IMR-90 (cell line): ENCODE measurements around the gene USH2A. TPM values are rescaled to one million over a fixed set of nuclear protein-coding genes. Genes with fewer than 3 reads are reported as not detected.

ENCODE experiments used
- ATAC-seq: fragments of 200-7000 bp; cut with Tn5 transposase; 2 replicates; pipeline ENCODE4 v1.9.1; 2020; ENCODE audit warnings: low read depth, mild to moderate bottlenecking, moderate library complexity
- BruUV-seq: library from RNA; stranded (reverse); fragments of 400-500 nt; replicated peaks from 2 replicates; lab custom pipeline; 2021; lab: Mats Ljungman, UMichigan
- CTCF ChIA-PET: fragments of 300-600 bp; formaldehyde crosslinking; extraction: SDS; loops from one replicate; lab custom pipeline; 2021; ENCODE audit warnings: antibody characterized with exemption; lab: Yijun Ruan, JAX
- POLR2A ChIA-PET: fragments of 300-600 bp; sonication (Branson Sonifier 250); formaldehyde crosslinking; loops from one replicate; lab custom pipeline; 2022; ENCODE audit warnings: antibody characterized with exemption; ENCODE audit not compliant: unreplicated experiment; lab: Charles Lee
- DNase-seq: peaks from one replicate; pipeline ENCODE4 v3.0.0; 2013
- H2AFZ ChIP-seq: replicated peaks from 2 replicates; pipeline ENCODE3; 2013; ENCODE audit warnings: low read length, mild to moderate bottlenecking; ENCODE audit not compliant: poor library complexity
- H2AK5ac ChIP-seq: 2 replicates; pipeline ENCODE4 v1.6.1; 2013; ENCODE audit warnings: low read depth, low read length, inconsistent platforms
- H2AK9ac ChIP-seq: replicated peaks from 2 replicates; pipeline ENCODE3; 2013; ENCODE audit warnings: mild to moderate bottlenecking, low read depth, low read length, moderate library complexity; ENCODE audit not compliant: poor library complexity
- H2BK120ac ChIP-seq: 2 replicates; pipeline ENCODE4 v1.6.1; 2013; ENCODE audit warnings: low read depth, low read length, inconsistent platforms
- H2BK15ac ChIP-seq: 3 replicates; pipeline ENCODE4 v1.6.1; 2013; ENCODE audit warnings: low read depth, low read length, inconsistent platforms
- H2BK20ac ChIP-seq: 2 replicates; pipeline ENCODE4 v1.6.1; 2013; ENCODE audit warnings: low read depth, mild to moderate bottlenecking, inconsistent platforms, low read length, moderate library complexity
- H2BK5ac ChIP-seq: 2 replicates; pipeline ENCODE4 v1.6.1; 2013; ENCODE audit warnings: mild to moderate bottlenecking, low read depth, low read length, inconsistent platforms; ENCODE audit not compliant: poor library complexity, severe bottlenecking
- H3K14ac ChIP-seq: replicated peaks from 2 replicates; pipeline ENCODE4 v1.6.1; 2013; ENCODE audit warnings: low read depth, low read length, inconsistent platforms
- H3K18ac ChIP-seq: 2 replicates; pipeline ENCODE4 v1.6.1; 2013; ENCODE audit warnings: low read depth, low read length, control low read depth
- H3K23ac ChIP-seq: 2 replicates; pipeline ENCODE4 v1.6.1; 2013; ENCODE audit warnings: low read depth, low read length, inconsistent platforms
- H3K27ac ChIP-seq: 2 replicates; pipeline ENCODE4 v1.5.1; 2013; ENCODE audit warnings: mild to moderate bottlenecking, control low read depth, low read length; ENCODE audit not compliant: insufficient read depth
- H3K27me3 ChIP-seq: 2 replicates; pipeline ENCODE4 v1.6.1; 2013; ENCODE audit warnings: low read length; ENCODE audit not compliant: control insufficient read depth, insufficient read depth
- H3K36me3 ChIP-seq: 2 replicates; pipeline ENCODE4 v1.6.1; 2013; ENCODE audit warnings: low read length, mixed read lengths; ENCODE audit not compliant: control insufficient read depth, insufficient read depth
- H3K4ac ChIP-seq: 2 replicates; pipeline ENCODE4 v1.6.1; 2013; ENCODE audit warnings: low read depth, low read length, inconsistent platforms
- H3K4me1 ChIP-seq: 2 replicates; pipeline ENCODE4 v1.6.1; 2013; ENCODE audit warnings: low read length, mixed read lengths; ENCODE audit not compliant: control insufficient read depth, insufficient read depth
- H3K4me2 ChIP-seq: 2 replicates; pipeline ENCODE4 v1.6.1; 2013; ENCODE audit warnings: low read depth, mild to moderate bottlenecking, control low read depth, low read length, moderate library complexity
- H3K4me3 ChIP-seq: 2 replicates; pipeline ENCODE4 v1.5.1; 2013; ENCODE audit warnings: low read depth, mild to moderate bottlenecking, control low read depth, low read length, moderate library complexity; ENCODE audit not compliant: insufficient read depth
- H3K56ac ChIP-seq: 2 replicates; pipeline ENCODE4 v1.6.1; 2013; ENCODE audit warnings: low read length, inconsistent platforms; ENCODE audit not compliant: insufficient read depth; ENCODE audit errors: extremely low read depth
- H3K79me1 ChIP-seq, 2 experiments: 2 replicates each; pipeline ENCODE4 v1.6.1; 2013; ENCODE audit warnings: low read length in 2 of 2, inconsistent platforms in 1 of 2, low read depth in 1 of 2
- H3K9ac ChIP-seq: 2 replicates; pipeline ENCODE4 v1.6.1; 2013; ENCODE audit warnings: low read depth, low read length, control low read depth
- H3K9me1 ChIP-seq: 2 replicates; pipeline ENCODE4 v1.6.1; 2013; ENCODE audit warnings: low read length, inconsistent platforms; ENCODE audit not compliant: insufficient read depth
- H3K9me3 ChIP-seq: 2 replicates; pipeline ENCODE4 v1.6.1; 2013; ENCODE audit warnings: low read length; ENCODE audit not compliant: control insufficient read depth, insufficient read depth
- H4K20me1 ChIP-seq: 2 replicates; pipeline ENCODE4 v1.6.1; 2013; ENCODE audit warnings: low read length, inconsistent platforms; ENCODE audit not compliant: insufficient read depth
- H4K5ac ChIP-seq: 2 replicates; pipeline ENCODE4 v1.6.1; 2013; ENCODE audit warnings: mild to moderate bottlenecking, low read depth, low read length, control low read depth
- H4K8ac ChIP-seq, 2 experiments: 2 replicates each; pipeline ENCODE4 v1.6.1; 2013; ENCODE audit warnings: low read depth in 2 of 2, low read length in 2 of 2, control low read depth in 1 of 2, inconsistent platforms in 1 of 2
- H4K91ac ChIP-seq: 2 replicates; pipeline ENCODE4 v1.6.1; 2013; ENCODE audit warnings: low read depth, low read length, inconsistent platforms; ENCODE audit not compliant: insufficient read depth
- BHLHE40 ChIP-seq: fragments of 150-350 bp; IDR thresholded peaks from 2 replicates; pipeline ENCODE4 v1.6.1; 2016; ENCODE audit warnings: mild to moderate bottlenecking, low read depth, low read length
- CEBPB ChIP-seq: IDR thresholded peaks from 2 replicates; pipeline ENCODE4 v1.6.1; 2012; ENCODE audit warnings: low read depth, low read length, improper control_type of control experiment
- CTCF ChIP-seq: conservative IDR thresholded peaks from 2 replicates; pipeline ENCODE4 v1.5.1; 2012; ENCODE audit warnings: mild to moderate bottlenecking, low read depth, low read length, improper control_type of control experiment
- FOS ChIP-seq: fragments of 150-350 bp; IDR thresholded peaks from 2 replicates; pipeline ENCODE4 v1.6.1; 2016; ENCODE audit warnings: low read depth, low read length
- MAFK ChIP-seq: IDR thresholded peaks from 2 replicates; pipeline ENCODE4 v1.6.1; 2012; ENCODE audit warnings: low read depth, low read length, improper control_type of control experiment
- MAZ ChIP-seq: IDR thresholded peaks from 2 replicates; pipeline ENCODE4 v1.6.1; 2012; ENCODE audit warnings: low read depth, mild to moderate bottlenecking, low read length, improper control_type of control experiment, moderate library complexity, borderline replicate concordance
- MXI1 ChIP-seq: IDR thresholded peaks from 2 replicates; pipeline ENCODE4 v1.6.1; 2012; ENCODE audit warnings: low read depth, mild to moderate bottlenecking, low read length, moderate library complexity, borderline replicate concordance
- NFE2L2 ChIP-seq: fragments of 150-350 bp; IDR thresholded peaks from 2 replicates; pipeline ENCODE4 v1.6.1; 2016; ENCODE audit warnings: low read depth, mild to moderate bottlenecking, low read length
- RAD21 ChIP-seq: IDR thresholded peaks from 2 replicates; pipeline ENCODE4 v1.6.1; 2012; ENCODE audit warnings: low read length, improper control_type of control experiment
- RCOR1 ChIP-seq: IDR thresholded peaks from 2 replicates; pipeline ENCODE4 v1.6.1; 2012; ENCODE audit warnings: mild to moderate bottlenecking, low read length, improper control_type of control experiment; ENCODE audit not compliant: insufficient replicate concordance
- RFX5 ChIP-seq: IDR thresholded peaks from 2 replicates; pipeline ENCODE4 v1.8.0; 2012; ENCODE audit warnings: low read depth, mild to moderate bottlenecking, low read length, moderate library complexity
- WGBS, 2 experiments: methylation state at CpG; one replicate each; pipeline versions ENCODE4 v1.1.5 to v1.1.7; 2013; ENCODE audit warnings: missing lambda C conversion rate in 2 of 2; ENCODE audit not compliant: insufficient read length in 1 of 2; ENCODE audit errors: extremely low coverage in 2 of 2; 5-methylcytosine and 5-hydroxymethylcytosine counted together
- dilution Hi-C: fragments of 300-500 bp; cut with HindIII; formaldehyde crosslinking; loops from one replicate; pipeline ENCODE4 v1.14.3; 2018; ENCODE audit warnings: low sequenced_read_pairs; ENCODE audit not compliant: unreplicated experiment
- in situ Hi-C: fragments of 300-500 bp; cut with MboI; formaldehyde crosslinking; loops from 3 replicates; pipeline ENCODE4 v1.14.3; 2019; ENCODE audit warnings: low sequenced_read_pairs, inconsistent platforms, mixed read lengths
- intact Hi-C: fragments of 100-400 bp; cut with micrococcal nuclease; formaldehyde crosslinking; loops from 2 replicates; pipeline ENCODE4 v1.10.0; 2022
- polyA plus RNA-seq, 3 experiments: library from polyadenylated mRNA; depleted of rRNA; stranded (reverse); fragments of >200 nt; gene quantifications; 2 replicates each; pipeline ENCODE4 v1.2.3, GENCODE V29; 2012; ENCODE audit warnings: low replicate concordance in 1 of 3
- total RNA-seq: library from RNA; depleted of rRNA; stranded (reverse); fragments of >200 nt; gene quantifications from 2 replicates; pipeline ENCODE4 v1.2.3, GENCODE V29; 2012

The USH2A gene
- total and polyA plus RNA-seq, 2 of the 4 experiments (the other 2 are of a cell fraction) = under 0.01 to 0.02 TPM

GRCh38 chr1:216209125-216209524, 214.1 kb downstream of the USH2A start:
- H2BK120ac ChIP-seq = no peak overlapping the region
- H3K4me3 ChIP-seq = no peak overlapping the region
- H2AK9ac ChIP-seq = no peak overlapping the region
- H3K56ac ChIP-seq = no peak overlapping the region
- no peak overlapping the region for H4K91ac ChIP-seq
- H2AFZ ChIP-seq = no peak overlapping the region
- H3K23ac ChIP-seq = no peak overlapping the region
- no peak overlapping the region; the same call in 1 of the 2 replicates for H3K18ac ChIP-seq
- no peak overlapping the region for H4K5ac ChIP-seq
- no peaks in the 10 kb centered on the region for H4K20me1 ChIP-seq
- no peak overlapping the region for H3K14ac ChIP-seq
- CTCF ChIA-PET = interaction anchor here (0.5 to 2.2 kb wide), 3 partner anchors 12 to 390 kb away, joined by 3 to 8 read pairs (median 3); no protein-coding TSS in a partner anchor
- no peaks in the 10 kb centered on the region for H3K79me1 ChIP-seq
- no peaks in the 10 kb centered on the region for H3K9me3 ChIP-seq
- TF ChIP-seq BHLHE40 = no peak
- no peak for TF ChIP-seq MAZ
- TF ChIP-seq NFE2L2 = no peak
- TF ChIP-seq RFX5 = no peak
- TF ChIP-seq RCOR1 = no peak
- no peak for TF ChIP-seq RAD21
- TF ChIP-seq CTCF = no peak
- no peak for TF ChIP-seq FOS
- TF ChIP-seq MAFK = no peak
- TF ChIP-seq MXI1 = no peak
- TF ChIP-seq CEBPB = no peak
- no peak for ATAC-seq
- H2BK20ac ChIP-seq = no peak overlapping the region
- BruUV-seq = no TSS peak
- H3K9me1 ChIP-seq = 0 out of 2 replicates have a peak, but pooled peaks cover 3% of the 10 kb centered on the region
- H3K27me3 ChIP-seq = no peaks in the 10 kb centered on the region
- no peak overlapping the region for H3K27ac ChIP-seq
- no peaks in the 10 kb centered on the region for H3K36me3 ChIP-seq
- dilution Hi-C loops = no loop called here
- POLR2A ChIA-PET = no interaction called here
- peaks cover 5% of the 10 kb centered on the region for H3K4me1 ChIP-seq
- H2BK5ac ChIP-seq = no peak overlapping the region
- no peak overlapping the region for H3K4me2 ChIP-seq
- no CpG with 5 or more reads among the region's 1 CpG for WGBS, 2 experiments
- in situ Hi-C loops = no loop called here
- no peak overlapping the region for H3K9ac ChIP-seq
- no peak overlapping the region for H2BK15ac ChIP-seq
- DNase-seq = no peak
- H4K8ac ChIP-seq = no peak overlapping the region
- no peak overlapping the region for H2AK5ac ChIP-seq
- no peak overlapping the region for H3K4ac ChIP-seq
- intact Hi-C loops = no loop called here
